ENCODE measurements around the gene ENGASE. TPM values are rescaled to one million over a fixed set of nuclear protein-coding genes. Genes with fewer than 3 reads are reported as not detected.
A peak's percentile ranks its signal among the peaks of the same experiment; 100 is the strongest.

Gene ENGASE
- total and polyA plus RNA-seq, 2 of the 4 experiments (the other 2 are of a cell fraction) = 3.9 to 12.1 TPM

GRCh38 chr17:79039171-79039570 lies 35.5 kb upstream of the ENGASE start:
- ATAC-seq (ENCODE audit: low read depth) (no peak), DNase-seq (no peak)
- ChIA-PET POLR2A (ENCODE audit: unreplicated experiment) (no interaction called here), CTCF (no interaction called here)
- Histone ChIP-seq H3K9ac (ENCODE audit: low read depth, low read length) (no peak overlapping the region), H2AK9ac (replicated peaks; ENCODE audit: low read depth, low read length, poor library complexity) (no peak overlapping the region), H2BK120ac (ENCODE audit: low read depth, low read length) (peak overlapping the region; percentile 97), H3K27me3 (ENCODE audit: control insufficient read depth, insufficient read depth, low read length) (no peaks in the 10 kb centered on the region), H2AK5ac (ENCODE audit: low read depth, low read length) (peak overlapping the region; percentile 70; the same call in 1 of the 2 replicates), H2AFZ (replicated peaks; ENCODE audit: low read length, poor library complexity) (no peak overlapping the region), H3K4me3 (ENCODE audit: insufficient read depth, low read depth, low read length) (no peak overlapping the region), H2BK15ac (ENCODE audit: low read depth, low read length) (peak overlapping the region; percentile 94; the same call in 1 of the 3 replicates), H2BK5ac (ENCODE audit: low read depth, low read length, poor library complexity, severe bottlenecking) (peak overlapping the region; percentile 97), H3K36me3 (ENCODE audit: control insufficient read depth, insufficient read depth, low read length) (no peaks in the 10 kb centered on the region), H3K4me2 (ENCODE audit: low read depth, low read length) (no peak overlapping the region), H3K4ac (ENCODE audit: low read depth, low read length) (peak overlapping the region; percentile 62), H3K23ac (ENCODE audit: low read depth, low read length) (no peak overlapping the region), H4K20me1 (ENCODE audit: insufficient read depth, low read length) (no peaks in the 10 kb centered on the region; the same call in 1 of the 2 replicates), H4K8ac (ENCODE audit: low read depth in 2 of 2, low read length in 2 of 2) (peak overlapping the region; percentile 48 to 59; a peak in 3 of 4 replicates), H3K79me1 (ENCODE audit: low read depth in 1 of 2, low read length in 2 of 2) (0 out of 4 replicates have a peak, but pooled peaks cover 0 to 10% of the 10 kb centered on the region in 2 experiments), H3K27ac (ENCODE audit: insufficient read depth, low read length) (peak overlapping the region; percentile 64), H3K9me3 (ENCODE audit: control insufficient read depth, insufficient read depth, low read length) (no peaks in the 10 kb centered on the region), H3K9me1 (ENCODE audit: insufficient read depth, low read length) (peaks cover 25% of the 10 kb centered on the region), H3K56ac (ENCODE audit: extremely low read depth, insufficient read depth, low read length) (no peak overlapping the region), H4K5ac (ENCODE audit: low read depth, low read length) (peak overlapping the region; percentile 67; the same call in 1 of the 2 replicates), H4K91ac (ENCODE audit: insufficient read depth, low read depth, low read length) (peak overlapping the region; percentile 52; the same call in 1 of the 2 replicates), H2BK20ac (ENCODE audit: low read depth, low read length) (peak overlapping the region; percentile 88; the same call in 1 of the 2 replicates), H3K14ac (replicated peaks; ENCODE audit: low read depth, low read length) (peak overlapping the region; percentile 20), H3K4me1 (ENCODE audit: control insufficient read depth, insufficient read depth, low read length) (peaks cover 22% of the 10 kb centered on the region), H3K18ac (ENCODE audit: low read depth, low read length) (peak overlapping the region; percentile 21; the same call in 1 of the 2 replicates)
- intact Hi-C loops (cut with micrococcal nuclease) = no loop called here
- BruUV-seq (replicated peaks) = no TSS peak
- TF ChIP-seq BHLHE40 (IDR thresholded peaks at IDR 0.05; ENCODE audit: low read depth, low read length) (no peak), MAZ (IDR thresholded peaks at IDR 0.05; ENCODE audit: borderline replicate concordance, low read depth, low read length) (no peak), USF2 (IDR thresholded peaks at IDR 0.05; ENCODE audit: low read depth, low read length) (no peak), RFX5 (IDR thresholded peaks at IDR 0.05; ENCODE audit: low read depth, low read length) (no peak)
- 100% methylated on average over 4 of the region's 8 CpGs; no CpG with 5 or more reads in 1 of the 2 experiments for WGBS, 2 experiments (ENCODE audit: extremely low coverage in 2 of 2, insufficient read length in 1 of 2)
- in situ Hi-C loops (cut with MboI; ENCODE audit: low sequenced_read_pairs) = no loop called here
- dilution Hi-C loops (cut with HindIII; ENCODE audit: low sequenced_read_pairs, unreplicated experiment) = no loop called here
